Stimulated activated naive CD4-positive, alpha-beta T cell (primary cell): ENCODE data around the gene SPIRE2.
"Not testable (repeated sequence)": the region's sequence is repeated elsewhere in the genome, so short reads cannot be mapped to it uniquely, and the experiment has no call there.

ENCODE experiments used
- DNase-seq, 6 experiments: peaks; one replicate each; lab custom pipeline; 2025; lab: John Stamatoyannopoulos, UW

The SPIRE2 gene

GRCh38 chr16:89867918-89868317 is 39.6 kb downstream of the SPIRE2 start:
- no peak for DNase-seq

GRCh38 chr16:89869911-89870310 is 41.6 kb downstream of the SPIRE2 start:
- no peak for DNase-seq

GRCh38 chr16:89870440-89870839 is 42.2 kb downstream of the SPIRE2 start:
- no peak for DNase-seq

- DNase-seq = no peak
Observed at GRCh38 chr16:89871895-89872294, 43.6 kb downstream of the SPIRE2 start.

GRCh38 chr16:89873109-89873971 is 45.1 kb downstream of the SPIRE2 start, which contains the start of gene TCF25:
Gene TCF25, plus strand, starts transcription at chr16:89873592. Its CDS starts 76 bp downstream, at chr16:89873668.
- DNase-seq = peak; percentile 80 to 92 (median 90)

GRCh38 chr16:89873972-89874689 is 45.9 kb downstream of the SPIRE2 start:
- DNase-seq = peak; percentile 90 to 96 (median 94)

- not testable (repeated sequence) for DNase-seq
Observed at GRCh38 chr16:89879123-89879522, 50.8 kb downstream of the SPIRE2 start.

- DNase-seq = no peak
Observed at GRCh38 chr16:89880477-89881367, 52.4 kb downstream of the SPIRE2 start.

- DNase-seq = no peak
Observed at GRCh38 chr16:89881368-89881730, 53.1 kb downstream of the SPIRE2 start.

- DNase-seq = no peak
Observed at GRCh38 chr16:89883346-89884040, 55.2 kb downstream of the SPIRE2 start.

- no peak for DNase-seq
Observed at GRCh38 chr16:89884041-89884421, 55.8 kb downstream of the SPIRE2 start.

GRCh38 chr16:89887243-89887642 is 59.0 kb downstream of the SPIRE2 start:
- no peak for DNase-seq

- DNase-seq = no peak
Observed at GRCh38 chr16:89890200-89890599, 61.9 kb downstream of the SPIRE2 start.

- DNase-seq = no peak
Observed at GRCh38 chr16:89890886-89891657, 62.8 kb downstream of the SPIRE2 start.

- DNase-seq = no peak
Observed at GRCh38 chr16:89892055-89892630, 63.9 kb downstream of the SPIRE2 start.

- no peak for DNase-seq
Observed at GRCh38 chr16:89892635-89893034, 64.4 kb downstream of the SPIRE2 start.

GRCh38 chr16:89893642-89894548 is 65.6 kb downstream of the SPIRE2 start:
- no peak for DNase-seq

GRCh38 chr16:89895482-89896250 is 67.4 kb downstream of the SPIRE2 start:
- no peak for DNase-seq

GRCh38 chr16:89897204-89897603 is 68.9 kb downstream of the SPIRE2 start:
- no peak for DNase-seq
